ENCODE results near the gene LHFPL2. TPM values are rescaled to one million over a fixed set of nuclear protein-coding genes. Genes with fewer than 3 reads are reported as not detected.
A peak's percentile ranks its signal among the peaks of the same experiment; 100 is the strongest.

Gene LHFPL2
- total RNA-seq, 1 experiment from 2014 or later, result 43.6 TPM

DNA sequence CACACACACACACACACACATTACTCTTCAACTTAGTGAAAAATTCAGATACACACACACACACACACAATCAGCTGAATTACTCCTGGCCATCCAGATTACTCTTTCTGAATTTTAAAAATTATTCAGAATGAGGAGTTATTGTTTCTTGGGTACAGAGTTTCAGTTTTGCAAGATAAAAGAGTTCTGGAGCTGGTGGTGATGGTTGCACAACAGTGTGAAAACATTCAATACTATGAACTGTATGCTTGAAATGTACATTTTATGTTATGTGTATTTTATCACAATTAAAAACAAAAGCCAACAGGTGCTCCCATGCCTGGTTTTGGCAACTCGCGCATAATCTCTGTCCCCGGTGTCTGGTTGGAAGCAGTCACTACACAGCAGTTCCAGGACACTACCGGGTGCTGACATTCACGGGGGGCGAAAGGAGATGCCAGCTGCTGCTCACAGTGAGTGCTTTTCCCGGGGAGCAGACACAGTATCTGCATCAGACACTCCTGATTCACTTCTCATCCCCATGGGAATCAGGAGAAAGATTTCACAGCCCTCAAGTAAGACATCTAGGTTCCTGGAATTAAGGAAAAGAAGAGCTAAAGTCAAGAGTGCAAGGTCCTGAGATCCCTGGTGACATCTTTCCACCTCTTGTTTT is 55.7 kb downstream of the LHFPL2 start:
- no TSS peak for BruUV-seq (replicated peaks)
- TF ChIP-seq CTCF (IDR thresholded peaks at IDR 0.05; ENCODE audit: unreplicated experiment), result no peak
- CTCF ChIA-PET, result interaction anchor here (1.4 kb wide), 1 partner anchor 24 kb away, joined by 3 read pairs; no protein-coding TSS in a partner anchor
- no peak overlapping the region for H3K4me3 Mint-ChIP-seq (ENCODE audit: low read depth, unreplicated experiment)
- intact Hi-C loops (cut with micrococcal nuclease; ENCODE audit: unreplicated experiment), result no loop called here
- H3K36me3 Mint-ChIP-seq (ENCODE audit: insufficient read depth, unreplicated experiment), result peaks cover 28% of the 10 kb centered on the region
- H3K27me3 Mint-ChIP-seq (ENCODE audit: unreplicated experiment), result no peaks in the 10 kb centered on the region
- no peaks in the 10 kb centered on the region for H3K9me3 Mint-ChIP-seq (ENCODE audit: low read depth, unreplicated experiment)
- H3K27ac Mint-ChIP-seq (ENCODE audit: unreplicated experiment), result peak overlapping the region; percentile 96
- no peak for DNase-seq
- H3K4me1 Mint-ChIP-seq (ENCODE audit: low read depth, unreplicated experiment), result peaks cover 72% of the 10 kb centered on the region

DNA sequence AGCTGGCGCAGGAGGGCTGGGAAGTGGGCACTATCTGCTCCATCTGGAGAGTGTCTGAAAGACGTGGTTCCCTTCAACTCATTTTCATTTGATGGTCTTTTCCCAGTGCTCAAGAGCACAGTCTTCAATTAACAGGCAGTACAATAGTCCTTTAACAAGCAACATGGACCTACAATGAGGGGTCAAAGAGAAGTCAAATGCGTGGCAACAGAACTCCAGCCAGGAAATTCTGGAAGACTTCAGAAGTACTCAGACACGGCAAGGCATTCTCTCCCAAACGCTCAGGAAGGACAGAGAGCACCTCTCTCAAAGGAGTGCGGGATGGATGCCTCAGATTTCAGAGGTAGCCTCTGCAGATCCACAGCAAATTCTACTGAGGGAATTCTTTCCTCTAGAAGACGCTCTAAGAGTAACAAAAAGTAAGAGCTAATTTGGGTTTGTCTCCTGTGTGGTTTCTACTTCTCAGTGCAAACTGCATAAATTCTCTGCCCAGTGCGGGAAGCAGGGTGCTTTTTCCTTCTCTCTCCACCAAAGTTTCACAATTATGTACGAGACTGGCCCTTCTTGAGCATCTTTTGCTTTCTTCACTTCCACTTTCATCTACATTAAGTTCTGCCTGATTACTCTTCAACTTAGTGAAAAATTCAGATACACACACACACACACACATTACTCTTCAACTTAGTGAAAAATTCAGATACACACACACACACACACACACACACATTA is 56.4 kb downstream of the LHFPL2 start:
- Mint-ChIP-seq H3K4me1 (ENCODE audit: low read depth, unreplicated experiment) (peaks cover 64% of the 10 kb centered on the region), H3K27ac (ENCODE audit: unreplicated experiment) (peak overlapping the region; percentile 73), H3K9me3 (ENCODE audit: low read depth, unreplicated experiment) (no peaks in the 10 kb centered on the region), H3K27me3 (ENCODE audit: unreplicated experiment) (no peaks in the 10 kb centered on the region), H3K4me3 (ENCODE audit: low read depth, unreplicated experiment) (peak overlapping the region; percentile 20), H3K36me3 (ENCODE audit: insufficient read depth, unreplicated experiment) (peaks cover 30% of the 10 kb centered on the region)
- no peak for TF ChIP-seq CTCF (IDR thresholded peaks at IDR 0.05; ENCODE audit: unreplicated experiment)
- no peak for DNase-seq
- CTCF ChIA-PET, result no interaction called here
- intact Hi-C loops (cut with micrococcal nuclease; ENCODE audit: unreplicated experiment), result no loop called here
- BruUV-seq (replicated peaks), result no TSS peak

GRCh38 chr5:78591138-78591612 is 57.4 kb downstream of the LHFPL2 start:
- Mint-ChIP-seq H3K9me3 (ENCODE audit: low read depth, unreplicated experiment) (peaks cover 1% of the 10 kb centered on the region), H3K27ac (ENCODE audit: unreplicated experiment) (peak overlapping the region; percentile 73), H3K4me1 (ENCODE audit: low read depth, unreplicated experiment) (peaks cover 55% of the 10 kb centered on the region), H3K36me3 (ENCODE audit: insufficient read depth, unreplicated experiment) (peaks cover 32% of the 10 kb centered on the region), H3K4me3 (ENCODE audit: low read depth, unreplicated experiment) (peak overlapping the region; percentile 20), H3K27me3 (ENCODE audit: unreplicated experiment) (no peaks in the 10 kb centered on the region)
- no peak for DNase-seq
- BruUV-seq (replicated peaks), result no TSS peak
- intact Hi-C loops (cut with micrococcal nuclease; ENCODE audit: unreplicated experiment), result no loop called here
- no peak for TF ChIP-seq CTCF (IDR thresholded peaks at IDR 0.05; ENCODE audit: unreplicated experiment)
- CTCF ChIA-PET, result no interaction called here

DNA sequence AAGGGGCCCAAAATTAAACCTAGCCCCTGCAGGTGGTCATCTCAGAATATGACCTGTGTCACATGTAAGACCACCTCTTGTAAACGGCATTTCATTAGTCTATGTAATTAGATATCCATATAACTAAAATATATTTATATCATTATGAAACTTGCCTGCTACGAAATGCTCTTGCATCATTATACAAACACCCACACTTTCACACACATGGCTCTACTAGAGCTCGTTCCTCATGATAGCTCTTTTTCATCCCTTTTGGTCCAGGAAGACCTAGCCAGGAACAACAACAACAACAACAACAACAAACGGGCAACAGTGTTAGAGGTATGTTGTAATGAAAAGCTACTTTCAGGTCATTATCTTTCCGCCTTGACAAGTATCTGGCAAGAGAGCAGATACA is 58.6 kb downstream of the LHFPL2 start:
- Mint-ChIP-seq H3K27ac (ENCODE audit: unreplicated experiment) (no peak overlapping the region), H3K4me3 (ENCODE audit: low read depth, unreplicated experiment) (no peak overlapping the region), H3K27me3 (ENCODE audit: unreplicated experiment) (no peaks in the 10 kb centered on the region), H3K9me3 (ENCODE audit: low read depth, unreplicated experiment) (peaks cover 6% of the 10 kb centered on the region), H3K36me3 (ENCODE audit: insufficient read depth, unreplicated experiment) (peaks cover 34% of the 10 kb centered on the region), H3K4me1 (ENCODE audit: low read depth, unreplicated experiment) (peaks cover 42% of the 10 kb centered on the region)
- no TSS peak for BruUV-seq (replicated peaks)
- intact Hi-C loops (cut with micrococcal nuclease; ENCODE audit: unreplicated experiment), result no loop called here
- CTCF ChIA-PET, result no interaction called here
- no peak for DNase-seq
- TF ChIP-seq CTCF (IDR thresholded peaks at IDR 0.05; ENCODE audit: unreplicated experiment), result no peak

All from Calu3 (cell line).